ENCODE measurements around the gene PIF1.

- TF ChIP-seq CTCF (IDR thresholded peaks at IDR 0.05 in 4 of 5, conservative IDR thresholded peaks at IDR 0.05 in 1 of 5) (no peak), POLR2A (IDR thresholded peaks at IDR 0.05) (no peak)
Measured at GRCh38 chr15:64782751-64783150, 42.7 kb downstream of the PIF1 start.
